K562 (cell line): ENCODE data around the gene CCSER1. TPM values are rescaled to one million over a fixed set of nuclear protein-coding genes. Genes with fewer than 3 reads are reported as not detected.

Experiments
- ATAC-seq: fragments of 200-7000 bp; cut with Tn5 transposase; 3 replicates; pipeline ENCODE4 v1.9.1; 2020; ENCODE audit warnings: moderate library complexity
- BruUV-seq: library from RNA; stranded (reverse); fragments of 400-500 nt; replicated peaks from 2 replicates; lab custom pipeline; 2021; lab: Mats Ljungman, UMichigan
- CTCF ChIA-PET: fragments of 300-600 bp; formaldehyde crosslinking; extraction: SDS; loops from one replicate; lab custom pipeline; 2021; ENCODE audit warnings: low intra/inter-chr PET ratio; lab: Yijun Ruan, JAX
- POLR2A ChIA-PET: fragments of 300-600, 350-650 bp; sonication (Branson Sonifier 250); formaldehyde crosslinking; extraction: SDS; loops from one replicate; lab custom pipeline; 2021; ENCODE audit warnings: antibody characterized with exemption, inconsistent platforms; lab: Yijun Ruan, JAX
- DNase-seq, 4 experiments: peaks; one replicate each; pipeline versions ENCODE4 v3.0.0 to v3.0.0-alpha.2; 2011 to 2018; ENCODE audit warnings: low spot score in 3 of 4, mixed read lengths in 3 of 4; ENCODE audit errors: extremely low read depth in 1 of 4
- FAIRE-seq: peaks from 2 replicates; lab custom pipeline; 2011; peaks lifted over from hg19 to GRCh38; lab: Jason Lieb, UNC
- H2AFZ ChIP-seq: 2 replicates; pipeline ENCODE4 v1.6.0; 2011; ENCODE audit warnings: low read depth, low read length, control low read depth, inconsistent platforms
- H3K27ac ChIP-seq: fragments of 200-600 bp; 3 replicates; pipeline ENCODE4 v1.8.0; 2011; ENCODE audit warnings: low read depth, mild to moderate bottlenecking, control low read depth, inconsistent platforms, low read length, moderate library complexity, mixed read lengths; ENCODE audit errors: extremely low read depth
- H3K27me3 ChIP-seq, 2 experiments: fragments of 300-600 bp in 1 of 2; 2 replicates in 1 of 2; 3 replicates in 1 of 2; pipeline versions ENCODE4 v1.6.0 to v1.8.0; 2011; ENCODE audit warnings: inconsistent platforms in 2 of 2, low read length in 2 of 2, mild to moderate bottlenecking in 1 of 2, mixed read lengths in 1 of 2, moderate library complexity in 1 of 2; ENCODE audit not compliant: control insufficient read depth in 2 of 2, insufficient read depth in 2 of 2
- H3K36me3 ChIP-seq: fragments of 300-600 bp; 3 replicates; pipeline ENCODE4 v1.8.0; 2011; ENCODE audit warnings: mild to moderate bottlenecking, low read length, inconsistent platforms; ENCODE audit not compliant: control insufficient read depth, insufficient read depth
- H3K4me1 ChIP-seq, 2 experiments: fragments of 200-600 bp in 1 of 2; replicated peaks in 1 of 2; 2 replicates in 1 of 2; 3 replicates in 1 of 2; pipeline versions ENCODE4 v1.5.1 to v1.8.0; 2011; ENCODE audit warnings: inconsistent platforms in 2 of 2, low read length in 2 of 2, mild to moderate bottlenecking in 1 of 2, mixed read lengths in 1 of 2, moderate library complexity in 1 of 2; ENCODE audit not compliant: control insufficient read depth in 2 of 2, insufficient read depth in 2 of 2
- H3K4me2 ChIP-seq: 2 replicates; pipeline ENCODE4 v1.6.1; 2011; ENCODE audit warnings: low read length, control low read depth, inconsistent platforms, mixed read lengths; ENCODE audit not compliant: insufficient read depth
- H3K4me3 ChIP-seq: fragments of 200-600 bp; sonication (generic), shearing (Covaris generic); 2 replicates; pipeline ENCODE4 v1.5.1; 2016; ENCODE audit warnings: control low read depth, inconsistent platforms
- H3K79me2 ChIP-seq: fragments of 200-600 bp; 3 replicates; pipeline ENCODE4 v1.8.0; 2011; ENCODE audit warnings: low read length, inconsistent platforms; ENCODE audit not compliant: control insufficient read depth, insufficient read depth
- H3K9ac ChIP-seq, 2 experiments: 2 replicates each; pipeline versions ENCODE4 v1.6.0 to v1.6.1; 2011; ENCODE audit warnings: low read depth in 2 of 2, low read length in 2 of 2, control low read depth in 1 of 2, inconsistent platforms in 1 of 2, mild to moderate bottlenecking in 1 of 2, mixed read lengths in 1 of 2; ENCODE audit not compliant: insufficient read depth in 1 of 2
- H3K9me1 ChIP-seq: one replicate; pipeline ENCODE4 v1.6.0; 2011; ENCODE audit warnings: inconsistent platforms, mild to moderate bottlenecking, low read length, moderate library complexity; ENCODE audit not compliant: control insufficient read depth, insufficient read depth
- H3K9me3 ChIP-seq: replicated peaks from 2 replicates; pipeline ENCODE4 v1.5.1; 2011; ENCODE audit warnings: low read depth, low read length, inconsistent platforms; ENCODE audit not compliant: control insufficient read depth, insufficient read depth
- H4K20me1 ChIP-seq: replicated peaks from 2 replicates; pipeline ENCODE4 v1.6.1; 2011; ENCODE audit warnings: low read length, inconsistent platforms, mixed read lengths; ENCODE audit not compliant: control insufficient read depth, insufficient read depth
- BDP1 ChIP-seq: IDR thresholded peaks from 3 replicates; pipeline ENCODE4 v1.6.1; 2011; ENCODE audit not compliant: insufficient read length, insufficient read depth
- BRD4 ChIP-seq: fragments of 200-600 bp; sonication (generic); IDR thresholded peaks from 2 replicates; pipeline ENCODE4 v1.6.1; 2017; ENCODE audit warnings: inconsistent platforms
- CHD4 ChIP-seq: fragments of 200-600 bp; sonication (generic); IDR thresholded peaks from 3 replicates; pipeline ENCODE4 v1.6.1; 2012; ENCODE audit warnings: low read depth, mild to moderate bottlenecking, mixed read lengths, low read length, inconsistent platforms; ENCODE audit not compliant: insufficient read depth, insufficient replicate concordance, poor library complexity, severe bottlenecking
- EP400 ChIP-seq: fragments of 450-650 bp; IDR thresholded peaks from 2 replicates; pipeline ENCODE4 v1.6.1; 2017; ENCODE audit warnings: antibody characterized with exemption, mild to moderate bottlenecking, moderate library complexity
- HNRNPH1 ChIP-seq: fragments of 200-400 bp; formaldehyde crosslinking; optimal IDR thresholded peaks from 2 replicates; pipeline ENCODE3; 2017; ENCODE audit warnings: low read depth, mild to moderate bottlenecking, low read length, moderate library complexity
- KLF10 ChIP-seq: fragments of 250-450 bp; sonication (Bioruptor Pico); IDR thresholded peaks from 2 replicates; pipeline ENCODE4 v1.6.1; 2021; ENCODE audit warnings: matching md5 sums
- NRF1 ChIP-seq, 2 experiments: fragments of 450-650 bp; IDR thresholded peaks in 1 of 2; conservative IDR thresholded peaks in 1 of 2; 2 replicates each; pipeline ENCODE4 v1.6.1; 2014; ENCODE audit warnings: mild to moderate bottlenecking in 2 of 2
- PHF8 ChIP-seq: fragments of 200-600 bp; sonication (generic); IDR thresholded peaks from 2 replicates; pipeline ENCODE4 v1.6.1; 2012; ENCODE audit warnings: mixed run types, mild to moderate bottlenecking, inconsistent platforms, low read length, moderate library complexity, borderline replicate concordance
- RHOXF2B ChIP-seq: fragments of 250-450 bp; sonication (Bioruptor Pico); conservative IDR thresholded peaks from 2 replicates; pipeline ENCODE4 v1.5.1; 2021
- SMARCE1 ChIP-seq: fragments of 450-650 bp; IDR thresholded peaks from 2 replicates; pipeline ENCODE4 v1.7.1; 2016; ENCODE audit warnings: mild to moderate bottlenecking
- SNRNP70 ChIP-seq: fragments of 200-400 bp; formaldehyde crosslinking; optimal IDR thresholded peaks from 2 replicates; pipeline ENCODE3; 2017; ENCODE audit warnings: low read depth, low read length
- THRAP3 ChIP-seq: fragments of 450-650 bp; IDR thresholded peaks from 2 replicates; pipeline ENCODE4 v1.6.1; 2016; ENCODE audit warnings: mild to moderate bottlenecking, inconsistent platforms, borderline replicate concordance
- ZC3H4 ChIP-seq: sonication (generic); formaldehyde crosslinking; IDR thresholded peaks from 2 replicates; pipeline ENCODE4 v1.9.0; 2021; ENCODE audit warnings: missing genetic modification reagents, borderline replicate concordance
- WGBS: fragments of 100-300 bp; shearing (Covaris generic); methylation state at CpG from one replicate; pipeline ENCODE4 v1.1.6; 2016; ENCODE audit warnings: low coverage, mixed read lengths; ENCODE audit not compliant: insufficient coverage; ENCODE audit errors: missing lambda C conversion rate; 5-methylcytosine and 5-hydroxymethylcytosine counted together
- in situ Hi-C: fragments of 300-500 bp; cut with MboI; formaldehyde crosslinking; loops from 4 replicates; pipeline ENCODE4 v1.15.0; 2018; ENCODE audit warnings: inconsistent platforms, mixed read lengths
- intact Hi-C: fragments of 100-400 bp; cut with micrococcal nuclease; formaldehyde crosslinking; loops from 2 replicates; pipeline ENCODE4 v1.14.2; 2022
- polyA plus RNA-seq, 8 experiments: library from polyadenylated mRNA; depleted of rRNA in 4 of 8; stranded (reverse) in 5 of 8; unstranded in 3 of 8; fragments of >200 nt; fragmentation: Nextera tagmentation in 2 of 8; fragmentation: Illumina TruSeq in 1 of 8; extraction: Ambion mirVana in 2 of 8; extraction: Trizol in 1 of 8; gene quantifications; 2 replicates each; pipeline versions ENCODE4 v1.2.1 to v1.2.3, GENCODE V29; 2011 to 2014; ENCODE audit warnings: inconsistent platforms in 1 of 8, missing spikeins in 1 of 8
- total RNA-seq, 7 experiments: library from RNA; depleted of rRNA in 6 of 7; stranded (reverse); fragments of >200 nt in 6 of 7; fragmentation: Illumina TruSeq in 2 of 7; extraction: Trizol in 2 of 7; gene quantifications; 2 replicates each; pipeline versions ENCODE4 v1.2.1 to v1.2.3, GENCODE V29; 2011 to 2021; ENCODE audit warnings: low replicate concordance in 1 of 7
- TF ChIP-seq, protein P1 (sequence below): fragments of 450-650 bp; formaldehyde crosslinking; IDR thresholded peaks from 2 replicates; pipeline ENCODE4 v1.4.0; 2020; ENCODE audit warnings: mild to moderate bottlenecking, moderate library complexity
- TF ChIP-seq, protein P2 (sequence below): fragments of 250-450 bp; sonication (Bioruptor Pico); IDR thresholded peaks from 2 replicates; pipeline ENCODE4 v1.5.0; 2021
- TF ChIP-seq, protein P3 (sequence below): IDR thresholded peaks from 2 replicates; pipeline ENCODE4 v1.6.1; 2011; ENCODE audit warnings: borderline replicate concordance, low read depth, mild to moderate bottlenecking, moderate library complexity, low read length; ENCODE audit not compliant: insufficient read depth, poor library complexity, severe bottlenecking

The CCSER1 gene
- total and polyA plus RNA-seq, 9 of the 15 experiments (the other 6 are each of a cell fraction or from before 2014, with no cell fraction given), result not detected

DNA sequence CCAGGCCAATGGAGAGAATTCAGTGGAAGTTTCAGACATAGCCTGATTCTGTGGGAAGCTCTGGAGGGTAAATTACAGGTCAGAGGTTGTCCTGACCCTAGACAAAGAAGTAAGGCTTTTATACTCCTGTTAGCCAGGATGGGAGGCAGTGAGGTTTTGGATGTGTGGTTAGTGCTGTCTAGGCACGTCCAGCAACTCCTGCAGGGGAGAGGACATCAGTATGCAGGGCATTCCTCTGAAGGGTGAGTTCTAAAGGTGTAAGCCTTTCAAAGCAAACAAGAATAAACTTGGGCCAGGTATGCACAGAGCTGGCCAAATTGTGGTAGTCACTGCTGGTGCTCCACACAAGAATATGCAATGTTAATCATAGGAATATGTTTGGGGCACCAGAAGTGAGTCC is 562.5 kb downstream of the CCSER1 start:
- Histone ChIP-seq H3K36me3 (no peaks in the 10 kb centered on the region), H3K4me3 (no peak overlapping the region), H3K4me1 (no peaks in the 10 kb centered on the region), H4K20me1 (no peaks in the 10 kb centered on the region), H3K27ac (no peak overlapping the region), H3K27me3 (no peaks in the 10 kb centered on the region), H3K9ac (no peak overlapping the region), H3K9me1 (no peaks in the 10 kb centered on the region), H3K79me2 (no peaks in the 10 kb centered on the region), H2AFZ (no peak overlapping the region), H3K9me3 (no peaks in the 10 kb centered on the region; the same call in 1 of the 2 replicates), H3K4me2 (no peak overlapping the region)
- TF ChIP-seq ZC3H4, result no peak
- no peak for TF ChIP-seq RHOXF2B (CRISPR knock-in tag)
- TF ChIP-seq SNRNP70, result no peak
- no peak for TF ChIP-seq NRF1 (conservative IDR thresholded peaks at IDR 0.05 in 1 of 2, IDR thresholded peaks at IDR 0.05 in 1 of 2)
- TF ChIP-seq BDP1, result no peak
- TF ChIP-seq KLF10 (CRISPR knock-in tag), result no peak
- no peak for TF ChIP-seq PHF8
- TF ChIP-seq CHD4, result no peak
- TF ChIP-seq BRD4, result no peak
- TF ChIP-seq HNRNPH1, result no peak
- no peak for TF ChIP-seq EP400
- TF ChIP-seq, protein P1, sequence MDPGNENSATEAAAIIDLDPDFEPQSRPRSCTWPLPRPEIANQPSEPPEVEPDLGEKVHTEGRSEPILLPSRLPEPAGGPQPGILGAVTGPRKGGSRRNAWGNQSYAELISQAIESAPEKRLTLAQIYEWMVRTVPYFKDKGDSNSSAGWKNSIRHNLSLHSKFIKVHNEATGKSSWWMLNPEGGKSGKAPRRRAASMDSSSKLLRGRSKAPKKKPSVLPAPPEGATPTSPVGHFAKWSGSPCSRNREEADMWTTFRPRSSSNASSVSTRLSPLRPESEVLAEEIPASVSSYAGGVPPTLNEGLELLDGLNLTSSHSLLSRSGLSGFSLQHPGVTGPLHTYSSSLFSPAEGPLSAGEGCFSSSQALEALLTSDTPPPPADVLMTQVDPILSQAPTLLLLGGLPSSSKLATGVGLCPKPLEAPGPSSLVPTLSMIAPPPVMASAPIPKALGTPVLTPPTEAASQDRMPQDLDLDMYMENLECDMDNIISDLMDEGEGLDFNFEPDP (CRISPR knock-in tag), result no peak
- no peak for TF ChIP-seq THRAP3
- TF ChIP-seq, protein P2, sequence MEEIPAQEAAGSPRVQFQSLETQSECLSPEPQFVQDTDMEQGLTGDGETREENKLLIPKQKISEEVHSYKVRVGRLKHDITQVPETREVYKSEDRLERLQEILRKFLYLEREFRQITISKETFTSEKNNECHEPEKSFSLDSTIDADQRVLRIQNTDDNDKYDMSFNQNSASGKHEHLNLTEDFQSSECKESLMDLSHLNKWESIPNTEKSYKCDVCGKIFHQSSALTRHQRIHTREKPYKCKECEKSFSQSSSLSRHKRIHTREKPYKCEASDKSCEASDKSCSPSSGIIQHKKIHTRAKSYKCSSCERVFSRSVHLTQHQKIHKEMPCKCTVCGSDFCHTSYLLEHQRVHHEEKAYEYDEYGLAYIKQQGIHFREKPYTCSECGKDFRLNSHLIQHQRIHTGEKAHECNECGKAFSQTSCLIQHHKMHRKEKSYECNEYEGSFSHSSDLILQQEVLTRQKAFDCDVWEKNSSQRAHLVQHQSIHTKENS, result no peak
- TF ChIP-seq, protein P3, sequence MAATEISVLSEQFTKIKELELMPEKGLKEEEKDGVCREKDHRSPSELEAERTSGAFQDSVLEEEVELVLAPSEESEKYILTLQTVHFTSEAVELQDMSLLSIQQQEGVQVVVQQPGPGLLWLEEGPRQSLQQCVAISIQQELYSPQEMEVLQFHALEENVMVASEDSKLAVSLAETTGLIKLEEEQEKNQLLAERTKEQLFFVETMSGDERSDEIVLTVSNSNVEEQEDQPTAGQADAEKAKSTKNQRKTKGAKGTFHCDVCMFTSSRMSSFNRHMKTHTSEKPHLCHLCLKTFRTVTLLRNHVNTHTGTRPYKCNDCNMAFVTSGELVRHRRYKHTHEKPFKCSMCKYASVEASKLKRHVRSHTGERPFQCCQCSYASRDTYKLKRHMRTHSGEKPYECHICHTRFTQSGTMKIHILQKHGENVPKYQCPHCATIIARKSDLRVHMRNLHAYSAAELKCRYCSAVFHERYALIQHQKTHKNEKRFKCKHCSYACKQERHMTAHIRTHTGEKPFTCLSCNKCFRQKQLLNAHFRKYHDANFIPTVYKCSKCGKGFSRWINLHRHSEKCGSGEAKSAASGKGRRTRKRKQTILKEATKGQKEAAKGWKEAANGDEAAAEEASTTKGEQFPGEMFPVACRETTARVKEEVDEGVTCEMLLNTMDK, result no peak
- TF ChIP-seq SMARCE1, result no peak
- FAIRE-seq, result no peak
- CTCF ChIA-PET, result no interaction called here
- in situ Hi-C loops (no loop called here), intact Hi-C loops (no loop called here)
- BruUV-seq, result no TSS peak
- POLR2A ChIA-PET, result no interaction called here
- WGBS, result 0% methylated on average over 1 of the region's 1 CpG
- no peak for ATAC-seq
- DNase-seq, result no peak
